GM12878 (cell line): Measurements from ENCODE around the gene NEK5.

ENCODE experiments used
- EP300 ChIP-seq, 2 experiments: fragments of 150-350 bp in 1 of 2; IDR thresholded peaks; 2 replicates each; pipeline ENCODE4 v1.6.1; 2011 to 2012; ENCODE audit warnings: low read depth in 2 of 2, low read length in 2 of 2, borderline replicate concordance in 1 of 2, improper control_type of control experiment in 1 of 2, inconsistent platforms in 1 of 2; ENCODE audit not compliant: control insufficient read depth in 1 of 2
- MTA2 ChIP-seq: fragments of 450-650 bp; IDR thresholded peaks from 2 replicates; pipeline ENCODE4 v1.6.1; 2016; ENCODE audit warnings: low read depth, mild to moderate bottlenecking, moderate library complexity
- NR2F1 ChIP-seq: fragments of 450-650 bp; conservative IDR thresholded peaks from 2 replicates; pipeline ENCODE4 v1.6.1; 2017; ENCODE audit warnings: mild to moderate bottlenecking
- POLR2A ChIP-seq: IDR thresholded peaks from 2 replicates; pipeline ENCODE4 v1.6.1; 2011; ENCODE audit warnings: low read depth, mild to moderate bottlenecking, low read length
- ZBTB40 ChIP-seq: fragments of 450-650 bp; IDR thresholded peaks from 2 replicates; pipeline ENCODE4 v1.6.1; 2016; ENCODE audit warnings: mild to moderate bottlenecking, moderate library complexity, borderline replicate concordance
- TF ChIP-seq, protein P1 (sequence below): IDR thresholded peaks from 2 replicates; pipeline ENCODE4 v1.6.1; 2011; ENCODE audit warnings: mild to moderate bottlenecking, low read depth, low read length, moderate library complexity; ENCODE audit not compliant: insufficient replicate concordance
- TF ChIP-seq, protein P2 (sequence below), 3 experiments: IDR thresholded peaks in 2 of 3; conservative IDR thresholded peaks in 1 of 3; 2 replicates each; pipeline ENCODE4 v1.5.1; 2011; ENCODE audit warnings: low read depth in 3 of 3, low read length in 3 of 3, mild to moderate bottlenecking in 3 of 3, control low read depth in 2 of 3, moderate library complexity in 2 of 3, inconsistent platforms in 1 of 3, mixed read lengths in 1 of 3; ENCODE audit not compliant: control insufficient read depth in 2 of 3, insufficient read depth in 1 of 3; ENCODE audit errors: extremely low read depth in 1 of 3

GRCh38 chr13:52002361-52002760 lies 126.5 kb downstream of the NEK5 start:
- TF ChIP-seq EP300 (IDR thresholded peaks at IDR 0.05; ENCODE audit: borderline replicate concordance in 1 of 2, control insufficient read depth in 1 of 2, low read depth in 2 of 2, low read length in 2 of 2) = no peak
- no peak for TF ChIP-seq MTA2
- TF ChIP-seq, protein P1, sequence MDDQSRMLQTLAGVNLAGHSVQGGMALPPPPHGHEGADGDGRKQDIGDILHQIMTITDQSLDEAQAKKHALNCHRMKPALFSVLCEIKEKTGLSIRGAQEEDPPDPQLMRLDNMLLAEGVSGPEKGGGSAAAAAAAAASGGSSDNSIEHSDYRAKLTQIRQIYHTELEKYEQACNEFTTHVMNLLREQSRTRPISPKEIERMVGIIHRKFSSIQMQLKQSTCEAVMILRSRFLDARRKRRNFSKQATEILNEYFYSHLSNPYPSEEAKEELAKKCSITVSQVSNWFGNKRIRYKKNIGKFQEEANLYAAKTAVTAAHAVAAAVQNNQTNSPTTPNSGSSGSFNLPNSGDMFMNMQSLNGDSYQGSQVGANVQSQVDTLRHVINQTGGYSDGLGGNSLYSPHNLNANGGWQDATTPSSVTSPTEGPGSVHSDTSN = no peak
- TF ChIP-seq, protein P2, sequence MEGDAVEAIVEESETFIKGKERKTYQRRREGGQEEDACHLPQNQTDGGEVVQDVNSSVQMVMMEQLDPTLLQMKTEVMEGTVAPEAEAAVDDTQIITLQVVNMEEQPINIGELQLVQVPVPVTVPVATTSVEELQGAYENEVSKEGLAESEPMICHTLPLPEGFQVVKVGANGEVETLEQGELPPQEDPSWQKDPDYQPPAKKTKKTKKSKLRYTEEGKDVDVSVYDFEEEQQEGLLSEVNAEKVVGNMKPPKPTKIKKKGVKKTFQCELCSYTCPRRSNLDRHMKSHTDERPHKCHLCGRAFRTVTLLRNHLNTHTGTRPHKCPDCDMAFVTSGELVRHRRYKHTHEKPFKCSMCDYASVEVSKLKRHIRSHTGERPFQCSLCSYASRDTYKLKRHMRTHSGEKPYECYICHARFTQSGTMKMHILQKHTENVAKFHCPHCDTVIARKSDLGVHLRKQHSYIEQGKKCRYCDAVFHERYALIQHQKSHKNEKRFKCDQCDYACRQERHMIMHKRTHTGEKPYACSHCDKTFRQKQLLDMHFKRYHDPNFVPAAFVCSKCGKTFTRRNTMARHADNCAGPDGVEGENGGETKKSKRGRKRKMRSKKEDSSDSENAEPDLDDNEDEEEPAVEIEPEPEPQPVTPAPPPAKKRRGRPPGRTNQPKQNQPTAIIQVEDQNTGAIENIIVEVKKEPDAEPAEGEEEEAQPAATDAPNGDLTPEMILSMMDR (IDR thresholded peaks at IDR 0.05 in 2 of 3, conservative IDR thresholded peaks at IDR 0.05 in 1 of 3; ENCODE audit: control insufficient read depth in 2 of 3, extremely low read depth in 1 of 3, insufficient read depth in 1 of 3, low read depth in 3 of 3, low read length in 3 of 3) = no peak
- TF ChIP-seq POLR2A = no peak
- TF ChIP-seq ZBTB40 = no peak
- TF ChIP-seq NR2F1 = no peak
